ENCODE measurements around the gene TTC7B. TPM values are rescaled to one million over a fixed set of nuclear protein-coding genes. Genes with fewer than 3 reads are reported as not detected.

Gene TTC7B
- total RNA-seq, 1 donor from 2014 or later = 40.4 TPM

DNA sequence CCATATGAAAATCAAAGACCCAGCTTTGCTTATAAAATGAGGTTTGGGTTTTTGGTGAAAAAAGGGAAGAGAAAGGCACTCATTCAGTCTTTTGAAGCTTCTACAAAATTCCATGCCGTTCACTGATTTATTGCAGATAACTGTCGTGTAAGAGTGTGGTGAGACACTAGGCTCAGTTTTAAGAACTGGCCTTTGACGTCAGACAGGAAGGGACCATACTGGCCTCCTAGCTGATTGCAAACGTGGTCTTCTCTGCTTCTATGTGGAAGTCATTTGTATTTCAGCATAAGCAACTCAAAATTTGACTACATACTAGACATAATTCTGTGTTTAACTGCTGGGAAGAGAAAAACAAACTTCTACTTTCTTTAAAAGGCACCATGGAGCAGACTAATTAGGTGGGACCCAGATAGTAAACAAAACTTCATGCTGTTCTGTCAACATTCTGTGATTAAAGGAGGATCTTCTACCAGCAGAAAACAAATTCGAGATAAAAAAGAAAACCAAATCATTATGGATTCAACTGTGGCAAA lies 168.7 kb downstream of the TTC7B start:
- no peak overlapping the region for H3K4me3 Mint-ChIP-seq
- H3K9me3 Mint-ChIP-seq = no peaks in the 10 kb centered on the region
- TF ChIP-seq, protein P1, sequence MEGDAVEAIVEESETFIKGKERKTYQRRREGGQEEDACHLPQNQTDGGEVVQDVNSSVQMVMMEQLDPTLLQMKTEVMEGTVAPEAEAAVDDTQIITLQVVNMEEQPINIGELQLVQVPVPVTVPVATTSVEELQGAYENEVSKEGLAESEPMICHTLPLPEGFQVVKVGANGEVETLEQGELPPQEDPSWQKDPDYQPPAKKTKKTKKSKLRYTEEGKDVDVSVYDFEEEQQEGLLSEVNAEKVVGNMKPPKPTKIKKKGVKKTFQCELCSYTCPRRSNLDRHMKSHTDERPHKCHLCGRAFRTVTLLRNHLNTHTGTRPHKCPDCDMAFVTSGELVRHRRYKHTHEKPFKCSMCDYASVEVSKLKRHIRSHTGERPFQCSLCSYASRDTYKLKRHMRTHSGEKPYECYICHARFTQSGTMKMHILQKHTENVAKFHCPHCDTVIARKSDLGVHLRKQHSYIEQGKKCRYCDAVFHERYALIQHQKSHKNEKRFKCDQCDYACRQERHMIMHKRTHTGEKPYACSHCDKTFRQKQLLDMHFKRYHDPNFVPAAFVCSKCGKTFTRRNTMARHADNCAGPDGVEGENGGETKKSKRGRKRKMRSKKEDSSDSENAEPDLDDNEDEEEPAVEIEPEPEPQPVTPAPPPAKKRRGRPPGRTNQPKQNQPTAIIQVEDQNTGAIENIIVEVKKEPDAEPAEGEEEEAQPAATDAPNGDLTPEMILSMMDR (conservative IDR thresholded peaks at IDR 0.05) = no peak
- no peak for DNase-seq (ENCODE audit: extremely low spot score, unreplicated experiment)
- peaks cover 7% of the 10 kb centered on the region for H3K36me3 Mint-ChIP-seq
- peaks cover 2% of the 10 kb centered on the region for H3K4me1 Mint-ChIP-seq (ENCODE audit: unreplicated experiment)
- H3K27me3 Mint-ChIP-seq = no peaks in the 10 kb centered on the region
- H3K27ac Mint-ChIP-seq = no peak overlapping the region

DNA sequence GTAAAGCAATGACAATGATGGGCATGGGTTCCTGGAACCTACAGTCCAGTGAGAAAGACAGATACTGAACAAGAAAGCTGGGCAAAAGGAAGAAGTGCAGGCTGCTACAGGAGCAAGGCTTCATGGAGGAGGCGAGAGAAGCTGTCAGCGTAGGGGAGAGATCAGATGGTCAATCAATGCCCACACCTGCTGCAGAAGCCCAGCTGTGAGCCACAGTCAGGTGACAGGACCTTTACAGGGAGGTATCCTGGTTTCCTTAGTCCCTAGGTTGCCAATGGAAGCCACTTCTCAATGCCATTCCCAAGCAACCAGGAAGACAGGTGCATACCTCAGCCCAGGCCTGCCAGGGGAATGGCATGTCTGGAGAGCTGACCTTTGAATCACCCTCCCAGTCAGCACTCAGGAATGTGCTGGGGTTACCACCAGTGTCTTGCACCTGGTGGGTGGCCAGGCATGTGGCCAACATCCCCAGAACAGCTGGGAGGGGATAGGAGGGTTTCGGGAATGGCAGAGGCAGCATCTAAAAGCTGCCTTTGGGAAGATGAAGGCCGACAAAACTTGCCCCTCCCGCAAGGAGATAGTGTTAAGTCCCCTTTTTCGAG lies 170.3 kb downstream of the TTC7B start:
- H3K4me1 Mint-ChIP-seq (ENCODE audit: unreplicated experiment) = peaks cover 10% of the 10 kb centered on the region
- DNase-seq (ENCODE audit: extremely low spot score, unreplicated experiment) = no peak
- TF ChIP-seq, protein P1 (conservative IDR thresholded peaks at IDR 0.05) = no peak
- H3K4me3 Mint-ChIP-seq = no peak overlapping the region
- H3K9me3 Mint-ChIP-seq = no peaks in the 10 kb centered on the region
- no peaks in the 10 kb centered on the region for H3K27me3 Mint-ChIP-seq
- H3K27ac Mint-ChIP-seq = peak overlapping the region; percentile 10
- H3K36me3 Mint-ChIP-seq = peaks cover 9% of the 10 kb centered on the region

DNA sequence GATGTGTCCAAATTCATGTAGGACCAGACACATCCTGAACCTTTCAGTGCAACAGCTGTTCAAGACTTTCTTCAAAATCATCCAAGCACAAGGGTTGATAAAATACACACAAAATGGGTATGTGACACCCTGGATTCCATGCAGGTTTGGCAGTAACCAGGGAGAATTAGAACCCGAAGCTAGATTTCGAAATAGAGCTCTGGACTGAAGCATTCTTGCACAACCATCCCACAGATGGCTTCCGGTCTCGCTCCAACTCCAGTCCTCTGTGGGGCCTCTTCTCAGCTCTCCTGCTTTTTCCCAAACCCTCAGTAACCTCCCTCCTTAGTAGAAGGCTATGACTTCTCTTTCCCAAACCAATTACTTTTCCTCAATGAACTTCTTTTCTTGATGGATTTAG lies 171.3 kb downstream of the TTC7B start:
- TF ChIP-seq, protein P1 (conservative IDR thresholded peaks at IDR 0.05) = no peak
- Mint-ChIP-seq H3K9me3 (no peaks in the 10 kb centered on the region), H3K27ac (no peak overlapping the region), H3K4me1 (ENCODE audit: unreplicated experiment) (peaks cover 11% of the 10 kb centered on the region), H3K36me3 (peaks cover 12% of the 10 kb centered on the region), H3K27me3 (no peaks in the 10 kb centered on the region), H3K4me3 (no peak overlapping the region)
- no peak for DNase-seq (ENCODE audit: extremely low spot score, unreplicated experiment)

DNA sequence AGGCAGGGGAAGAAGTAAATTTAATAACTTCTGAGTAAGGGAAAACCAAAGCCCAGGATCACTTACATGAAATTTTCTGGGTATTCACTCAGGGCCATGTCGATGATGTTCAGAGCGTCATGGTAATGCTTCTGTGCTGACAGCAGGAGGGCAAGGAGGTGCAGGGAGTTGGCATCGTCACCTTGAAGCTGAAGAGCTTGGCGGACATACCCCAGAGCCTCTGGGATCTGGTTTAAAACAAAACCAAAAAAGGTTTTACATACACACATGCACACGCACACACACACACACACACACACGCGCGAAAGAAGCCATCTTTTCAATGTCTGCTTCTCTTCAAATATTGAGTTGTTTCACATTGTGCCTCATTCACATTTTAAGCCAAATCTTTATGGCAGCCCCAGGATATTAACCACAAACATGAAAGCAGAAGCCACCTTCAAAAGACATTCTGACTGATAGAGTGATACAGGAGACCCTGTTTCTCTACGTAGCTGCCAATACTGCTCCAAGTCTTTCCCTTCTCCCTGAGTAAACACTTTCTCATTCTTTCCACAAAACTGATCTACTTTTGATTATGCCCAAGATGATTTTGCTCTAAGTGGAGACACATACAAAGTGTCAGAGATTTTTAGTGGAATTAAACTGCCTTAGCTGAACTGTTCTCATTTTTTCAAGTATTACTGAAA lies 172.1 kb downstream of the TTC7B start:
- TF ChIP-seq, protein P1 (conservative IDR thresholded peaks at IDR 0.05) = no peak
- Mint-ChIP-seq H3K27me3 (no peaks in the 10 kb centered on the region), H3K27ac (no peak overlapping the region), H3K9me3 (no peaks in the 10 kb centered on the region), H3K36me3 (peaks cover 12% of the 10 kb centered on the region), H3K4me1 (ENCODE audit: unreplicated experiment) (peaks cover 11% of the 10 kb centered on the region), H3K4me3 (no peak overlapping the region)
- no peak for DNase-seq (ENCODE audit: extremely low spot score, unreplicated experiment)

DNA sequence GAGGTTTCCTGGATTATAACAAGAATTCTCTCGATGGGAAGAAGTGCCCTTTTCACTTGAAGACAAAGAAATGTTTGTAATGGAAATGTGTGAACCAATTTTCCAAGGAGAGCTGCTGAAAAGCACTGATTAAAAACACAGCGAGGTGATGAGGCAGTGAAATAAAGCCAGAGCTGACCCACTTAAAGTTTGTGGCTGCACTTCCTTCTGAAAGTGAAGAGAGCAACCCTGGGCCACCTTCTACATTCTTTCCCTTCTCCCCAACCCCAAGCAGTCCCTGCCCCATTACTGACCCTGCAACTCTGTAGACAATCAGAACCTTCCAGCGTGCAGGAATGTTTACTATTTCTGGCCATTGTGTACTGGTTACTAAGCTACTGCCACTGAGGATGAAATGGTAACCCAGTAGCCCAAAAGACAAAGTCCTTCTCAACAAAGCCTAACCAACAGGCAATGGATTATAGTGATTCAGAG lies 173.9 kb downstream of the TTC7B start:
- peaks cover 11% of the 10 kb centered on the region for H3K4me1 Mint-ChIP-seq (ENCODE audit: unreplicated experiment)
- no peaks in the 10 kb centered on the region for H3K9me3 Mint-ChIP-seq
- TF ChIP-seq, protein P1 (conservative IDR thresholded peaks at IDR 0.05) = no peak
- no peak for DNase-seq (ENCODE audit: extremely low spot score, unreplicated experiment)
- peaks cover 12% of the 10 kb centered on the region for H3K36me3 Mint-ChIP-seq
- H3K4me3 Mint-ChIP-seq = no peak overlapping the region
- peak overlapping the region; percentile 7 for H3K27ac Mint-ChIP-seq
- no peaks in the 10 kb centered on the region for H3K27me3 Mint-ChIP-seq

Measured in type B pancreatic cell (in vitro differentiated cells).